Measurements from ENCODE around the gene UBE2O. TPM values are rescaled to one million over a fixed set of nuclear protein-coding genes. Genes with fewer than 3 reads are reported as not detected.

The UBE2O gene
- polyA plus RNA-seq, 1 experiment: 11.1 TPM

- no peak for DNase-seq (ENCODE audit: low read depth)
- ChIA-PET POLR2A (no interaction called here), CTCF (interaction anchor here (0.7 to 10.7 kb wide), 32 partner anchors 11 to 963 kb away, joined by 3 to 127 read pairs (median 5); partner anchors contain the start of genes AANAT, METTL23, PRPSAP1 and QRICH2)
- no peak for TF ChIP-seq CTCF (IDR thresholded peaks at IDR 0.05; ENCODE audit: insufficient read depth, low read depth, low read length)
- H3K4me3 ChIP-seq (ENCODE audit: low read depth, low read length): peak overlapping the region; percentile 76
- no peaks in the 10 kb centered on the region for H3K27me3 ChIP-seq (ENCODE audit: control insufficient read depth, insufficient read depth, low read length)
- H3K36me3 ChIP-seq (ENCODE audit: control insufficient read depth, insufficient read depth, low read length): peaks cover 10% of the 10 kb centered on the region
Measured at GRCh38 chr17:76384987-76385891, 67.7 kb downstream of the UBE2O start.

- TF ChIP-seq CTCF (IDR thresholded peaks at IDR 0.05; ENCODE audit: insufficient read depth, low read depth, low read length): no peak
- Histone ChIP-seq H3K27me3 (ENCODE audit: control insufficient read depth, insufficient read depth, low read length) (no peaks in the 10 kb centered on the region), H3K4me3 (ENCODE audit: low read depth, low read length) (peak within 1 kb of the TSS; percentile 76), H3K36me3 (ENCODE audit: control insufficient read depth, insufficient read depth, low read length) (peaks cover 9% of the 10 kb centered on the region)
- CTCF ChIA-PET: interaction anchor here (0.7 to 10.7 kb wide), 24 partner anchors 10 to 343 kb away, joined by 3 to 127 read pairs (median 6); partner anchors contain the start of genes METTL23, PRPSAP1 and QRICH2
- POLR2A ChIA-PET: no interaction called here
- DNase-seq (ENCODE audit: low read depth): no peak
Measured at GRCh38 chr17:76384222-76384986, 68.5 kb downstream of the UBE2O start, which contains the start of gene SPHK1. Gene SPHK1, plus strand, starts transcription at chr17:76384609. Its CDS starts 1,036 bp downstream, at chr17:76385645.

- peak; percentile 33 for TF ChIP-seq CTCF (IDR thresholded peaks at IDR 0.05; ENCODE audit: insufficient read depth, low read depth, low read length)
- peak overlapping the region; percentile 76 for H3K4me3 ChIP-seq (ENCODE audit: low read depth, low read length)
- ChIA-PET POLR2A (interaction anchor here (0.7 to 1.4 kb wide), 2 partner anchors 30 to 360 kb away, joined by 3 to 7 read pairs; partner anchors contain the start of gene PRPSAP1), CTCF (interaction anchor here (0.7 to 10.7 kb wide), 11 partner anchors 9 to 291 kb away, joined by 3 to 127 read pairs (median 16); partner anchors contain the start of gene QRICH2)
- peaks cover 6% of the 10 kb centered on the region for H3K36me3 ChIP-seq (ENCODE audit: control insufficient read depth, insufficient read depth, low read length)
- no peaks in the 10 kb centered on the region for H3K27me3 ChIP-seq (ENCODE audit: control insufficient read depth, insufficient read depth, low read length)
- no peak for DNase-seq (ENCODE audit: low read depth)
Measured at GRCh38 chr17:76383546-76384221, 69.3 kb downstream of the UBE2O start.

GRCh38 chr17:76382803-76383545 lies 70.0 kb downstream of the UBE2O start:
- Histone ChIP-seq H3K27me3 (ENCODE audit: control insufficient read depth, insufficient read depth, low read length) (no peaks in the 10 kb centered on the region), H3K4me3 (ENCODE audit: low read depth, low read length) (peak overlapping the region; percentile 76), H3K36me3 (ENCODE audit: control insufficient read depth, insufficient read depth, low read length) (peaks cover 6% of the 10 kb centered on the region)
- ChIA-PET CTCF (interaction anchor here (0.7 to 10.7 kb wide), 6 partner anchors 8 to 76 kb away, joined by 3 to 127 read pairs (median 24); no protein-coding TSS in a partner anchor), POLR2A (interaction anchor here (0.7 to 1.4 kb wide), 2 partner anchors 30 to 361 kb away, joined by 3 to 7 read pairs; partner anchors contain the start of gene PRPSAP1)
- DNase-seq (ENCODE audit: low read depth): no peak
- no peak for TF ChIP-seq CTCF (IDR thresholded peaks at IDR 0.05; ENCODE audit: insufficient read depth, low read depth, low read length)

All from BJ (cell line).